MM.1S (cell line): Measurements from ENCODE around the gene LSR.

Experiments used
- CTCF ChIP-seq: fragments of 300-600 bp; sonication (generic); IDR thresholded peaks from 2 replicates; pipeline ENCODE4 v1.5.1; 2016; ENCODE audit warnings: antibody characterized with exemption, low read length, mixed read lengths
- EZH2 ChIP-seq: fragments of 300-600 bp; sonication (generic); optimal IDR thresholded peaks from 2 replicates; pipeline ENCODE3; 2017; ENCODE audit warnings: low read depth, mild to moderate bottlenecking, antibody characterized with exemption, low read length, mixed read lengths

GRCh38 chr19:35313587-35313986 is 64.8 kb downstream of the LSR start:
- TF ChIP-seq CTCF (no peak), EZH2 (no peak)
